GM18951 (cell line): ENCODE results near the gene RAX2.

Experiments used
- POLR2A ChIP-seq: IDR thresholded peaks from 4 replicates; pipeline ENCODE4 v1.6.1; 2011; ENCODE audit warnings: mild to moderate bottlenecking; ENCODE audit not compliant: insufficient read length, insufficient read depth; ENCODE audit errors: extremely low read depth
- in situ Hi-C: fragments of 300-500 bp; cut with MboI; formaldehyde crosslinking; loops from one replicate; pipeline ENCODE4 v1.12.0; 2022; ENCODE audit warnings: low sequenced_read_pairs, mixed read lengths, inconsistent platforms; ENCODE audit not compliant: unreplicated experiment

The RAX2 gene

DNA sequence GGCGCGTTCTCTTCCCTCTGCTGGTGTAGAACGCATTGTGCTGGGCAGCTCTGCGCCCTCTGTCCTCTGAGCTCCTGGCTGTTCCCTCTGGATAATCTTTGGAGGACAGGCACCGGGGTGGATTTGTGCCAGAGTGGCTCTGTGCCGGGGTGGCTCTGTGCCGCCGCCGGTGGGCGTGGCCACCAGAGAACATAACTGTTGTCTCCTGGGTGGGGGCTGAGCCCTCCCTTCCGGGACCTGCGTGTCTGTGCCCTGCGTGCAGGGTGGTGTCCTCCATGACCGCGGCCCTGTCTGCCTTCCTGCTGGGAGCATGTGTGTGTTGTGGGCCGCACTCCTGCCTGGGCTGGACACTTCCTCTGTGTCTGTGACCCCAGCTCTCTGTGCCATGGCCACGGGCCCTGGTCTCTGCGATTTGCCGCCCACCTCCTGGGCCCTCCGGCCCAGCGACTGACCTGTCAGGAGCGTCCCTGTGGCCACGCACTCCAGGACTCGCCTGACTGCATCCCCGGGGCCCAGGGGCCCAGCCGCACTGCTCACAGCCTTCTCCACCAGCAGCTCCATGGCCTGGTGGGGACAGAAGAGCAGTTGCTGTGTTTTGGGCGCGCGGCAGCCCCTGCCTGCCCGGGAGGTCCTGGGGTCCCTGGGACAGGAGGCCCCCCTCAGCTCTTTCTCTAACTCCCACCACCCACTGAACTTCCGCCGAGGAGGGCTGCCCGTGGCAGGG is 36.6 kb upstream of the RAX2 start:
- in situ Hi-C loops = no loop called here
- TF ChIP-seq POLR2A = no peak

DNA sequence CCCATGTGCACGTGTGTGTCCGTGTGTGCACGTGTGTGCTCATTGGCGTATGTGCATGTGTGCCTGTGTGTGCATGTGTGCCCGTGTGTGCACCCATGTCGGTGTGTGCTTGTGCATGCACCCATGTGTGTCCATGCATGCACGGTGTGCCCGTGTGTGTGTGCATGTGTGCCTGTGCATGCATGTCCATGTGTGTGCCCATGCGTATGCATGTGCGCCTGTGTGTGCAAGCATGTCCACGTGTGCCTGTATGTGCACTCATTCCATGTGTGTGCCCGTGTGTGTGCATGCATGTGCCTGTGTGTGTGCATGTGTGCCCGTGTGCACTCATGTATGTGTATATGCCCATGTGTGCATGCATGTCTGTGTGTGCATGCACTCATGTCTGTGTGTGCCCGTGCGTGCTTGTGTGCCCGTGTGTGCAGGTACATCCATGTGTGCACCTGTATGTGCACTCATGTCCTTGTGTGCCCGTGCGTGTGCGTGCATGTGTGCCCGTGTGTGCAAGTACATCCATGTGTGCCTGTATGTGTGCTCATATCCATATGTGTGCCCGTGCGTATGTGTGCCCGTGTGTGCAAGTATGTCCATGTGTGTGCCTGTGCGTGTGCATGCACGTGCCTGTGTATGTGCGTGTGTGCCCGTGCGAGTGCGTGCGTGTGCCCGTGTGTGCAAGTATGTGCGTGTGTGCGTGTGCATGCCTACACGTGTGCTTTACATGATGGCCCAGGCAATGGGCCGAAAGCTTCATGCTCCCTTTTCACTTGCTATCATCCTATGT is 35.7 kb upstream of the RAX2 start:
- no peak for TF ChIP-seq POLR2A
- in situ Hi-C loops = no loop called here

DNA sequence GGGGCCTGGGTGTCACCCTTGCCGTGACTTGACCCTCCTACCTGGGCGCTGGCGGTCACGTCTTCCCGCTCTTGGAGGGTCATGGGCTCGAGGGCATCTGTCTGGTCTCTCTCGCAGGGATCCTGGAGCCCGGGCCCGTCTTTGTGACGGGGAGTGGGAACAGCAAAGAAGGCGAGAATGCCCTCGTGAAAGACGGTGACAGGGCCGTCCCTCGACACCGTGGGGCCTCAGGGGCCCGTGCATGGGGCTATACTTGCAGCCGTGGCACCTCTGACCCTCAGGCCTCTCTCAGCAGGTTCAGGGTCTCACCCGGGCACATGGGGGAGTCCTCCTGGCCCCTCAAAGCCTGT is 35.1 kb upstream of the RAX2 start:
- in situ Hi-C loops = no loop called here
- TF ChIP-seq POLR2A = no peak

DNA sequence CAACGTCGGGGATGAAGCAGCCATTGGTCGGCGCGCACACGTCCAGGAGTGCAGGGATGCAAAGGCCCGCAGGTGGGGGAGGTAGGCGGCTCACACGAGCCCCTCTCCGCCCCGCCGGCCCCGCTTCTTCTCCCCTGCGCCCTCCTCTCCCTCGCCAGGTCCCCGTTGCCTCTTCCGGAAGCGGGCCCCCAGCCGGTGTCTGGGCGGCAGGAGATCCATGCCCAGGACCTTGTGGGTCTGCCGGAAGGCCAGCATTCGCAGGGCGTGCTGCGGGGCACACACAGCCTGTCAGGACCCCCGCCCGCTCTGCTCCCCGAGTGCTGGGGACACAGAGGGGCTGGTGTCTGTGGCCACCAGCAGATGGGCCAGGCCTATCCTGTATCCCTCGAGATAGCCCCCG is 33.8 kb upstream of the RAX2 start:
- in situ Hi-C loops = no loop called here
- no peak for TF ChIP-seq POLR2A

DNA sequence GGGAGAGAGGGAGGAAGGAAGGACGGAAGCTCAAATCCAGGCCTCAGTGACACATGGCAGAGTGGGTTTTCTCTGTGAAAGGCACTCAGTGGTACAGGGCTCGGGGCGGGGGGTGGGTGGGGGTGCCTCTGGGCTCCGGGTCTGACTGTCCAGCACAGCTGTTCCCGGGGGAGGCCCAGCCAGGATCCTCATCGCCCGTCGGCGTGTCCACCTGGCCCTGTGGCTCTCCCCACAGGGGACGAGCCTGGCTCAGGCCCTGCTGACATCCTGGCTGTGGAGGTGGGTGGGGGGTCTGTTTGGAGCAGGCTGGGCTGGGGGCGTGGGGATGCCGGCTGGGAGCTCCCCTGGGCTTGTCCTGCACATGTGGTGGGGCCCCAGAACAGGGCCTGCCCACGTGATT is 32.4 kb upstream of the RAX2 start:
- in situ Hi-C loops = no loop called here
- no peak for TF ChIP-seq POLR2A

DNA sequence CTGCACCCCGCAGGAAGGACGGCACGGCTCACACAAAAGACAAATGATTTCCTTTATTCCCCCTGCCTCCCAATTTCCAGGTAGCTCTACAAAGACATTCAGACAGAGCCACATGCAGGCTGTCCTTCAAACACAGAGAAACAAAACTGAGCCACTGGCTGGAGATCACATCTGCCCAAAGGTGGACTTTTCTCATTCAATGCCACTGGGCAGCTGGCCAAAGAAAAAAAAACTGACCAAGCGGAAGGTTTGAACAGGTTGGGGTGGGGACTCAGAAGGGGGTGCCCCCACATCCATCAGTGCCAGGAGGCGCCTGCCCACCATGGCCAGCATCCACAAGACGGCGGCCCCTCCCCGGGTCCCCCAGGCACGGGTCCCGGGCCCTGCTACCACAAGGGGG is 32.0 kb upstream of the RAX2 start:
- in situ Hi-C loops = no loop called here
- TF ChIP-seq POLR2A = no peak

DNA sequence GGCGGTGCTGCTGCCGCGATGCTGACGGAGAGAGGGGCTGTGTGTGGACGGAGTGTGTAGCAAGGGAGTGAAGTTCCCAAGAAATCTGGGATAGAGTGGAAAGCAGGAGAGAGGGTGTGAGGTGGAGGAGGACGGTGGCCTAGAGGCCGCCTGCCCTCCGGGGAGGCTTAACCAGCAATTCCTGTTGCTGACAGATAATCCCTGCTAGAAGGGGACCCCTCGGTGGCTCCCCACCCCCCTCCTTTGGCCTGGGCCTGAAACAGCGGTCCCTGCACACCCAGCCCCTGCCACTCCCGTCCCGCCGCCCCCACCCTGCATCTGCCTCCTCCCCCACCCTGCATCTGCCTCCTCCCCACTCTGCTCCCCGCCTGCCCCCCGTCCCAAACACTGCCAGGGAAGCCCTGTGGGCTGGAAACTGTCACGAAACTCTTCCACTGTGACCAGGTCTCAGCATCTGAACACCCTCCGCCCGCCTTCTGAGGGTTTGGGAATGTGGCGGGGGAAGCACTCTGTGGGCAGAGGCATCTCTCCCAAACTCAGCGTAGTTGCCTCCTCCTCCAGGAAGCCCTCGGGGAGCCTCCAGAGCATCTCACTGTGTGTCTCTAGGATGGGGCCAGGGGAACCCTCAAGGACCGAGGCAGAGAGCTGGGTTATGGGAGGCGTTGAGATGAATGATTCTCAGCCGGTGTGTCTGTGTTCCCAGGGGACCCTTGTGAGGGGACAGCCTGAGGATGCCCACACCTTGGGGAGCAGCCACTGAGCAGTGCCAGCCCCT is 31.3 kb upstream of the RAX2 start:
- no peak for TF ChIP-seq POLR2A
- in situ Hi-C loops = no loop called here

DNA sequence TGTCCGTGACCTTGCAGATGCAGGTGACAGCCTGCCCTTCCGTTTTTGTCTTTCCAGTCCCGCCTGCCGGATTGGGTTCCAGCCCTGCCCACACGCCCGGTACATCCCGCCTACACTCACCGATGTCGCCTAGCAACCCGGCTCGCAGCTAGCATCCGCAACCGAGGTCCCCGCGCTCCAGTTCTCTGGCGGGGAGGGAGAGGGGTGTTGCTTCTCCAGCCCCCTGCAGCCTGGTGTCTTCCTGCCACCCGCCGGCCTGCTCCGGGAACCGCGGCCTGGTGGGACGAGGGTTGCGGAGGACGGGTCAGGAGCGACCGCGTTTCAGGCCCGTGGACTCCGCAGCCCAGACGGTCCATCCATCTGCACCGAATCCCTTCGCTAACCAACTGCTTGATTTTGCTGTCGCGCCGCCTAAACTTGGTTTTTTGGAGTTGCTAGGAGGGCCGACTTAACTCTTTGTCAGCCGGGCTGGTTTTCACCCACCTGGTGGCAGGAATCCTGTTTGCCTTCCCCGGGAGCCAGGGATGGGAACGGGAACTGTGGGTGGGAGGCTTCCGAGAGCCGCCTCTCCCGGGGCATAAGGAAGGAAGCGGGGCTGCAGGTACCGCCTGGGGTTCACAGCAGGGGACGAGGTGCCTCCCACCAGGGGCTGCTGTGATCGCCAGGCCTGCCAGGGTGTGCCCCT is 29.5 kb upstream of the RAX2 start:
- in situ Hi-C loops = no loop called here
- no peak for TF ChIP-seq POLR2A

DNA sequence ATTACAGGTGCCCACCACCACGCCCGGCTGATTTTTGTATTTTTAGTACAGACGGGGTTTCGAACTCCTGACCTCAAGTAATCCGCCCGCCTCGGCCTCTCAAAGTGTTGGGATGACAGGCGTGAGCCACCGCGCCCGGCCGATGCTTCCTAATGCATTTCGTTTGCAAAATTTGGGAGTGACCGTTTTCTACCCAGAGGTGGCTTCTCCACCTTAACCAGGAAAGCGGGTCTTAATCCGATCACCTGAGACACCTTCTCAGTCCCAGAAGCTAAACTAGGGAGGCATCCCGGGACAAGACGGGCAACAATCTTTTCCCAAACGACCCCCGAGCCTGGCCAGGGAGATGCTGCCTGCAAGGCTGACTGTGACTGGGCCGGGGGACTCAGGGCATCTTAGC is 29.0 kb upstream of the RAX2 start:
- in situ Hi-C loops = no loop called here
- TF ChIP-seq POLR2A = no peak

DNA sequence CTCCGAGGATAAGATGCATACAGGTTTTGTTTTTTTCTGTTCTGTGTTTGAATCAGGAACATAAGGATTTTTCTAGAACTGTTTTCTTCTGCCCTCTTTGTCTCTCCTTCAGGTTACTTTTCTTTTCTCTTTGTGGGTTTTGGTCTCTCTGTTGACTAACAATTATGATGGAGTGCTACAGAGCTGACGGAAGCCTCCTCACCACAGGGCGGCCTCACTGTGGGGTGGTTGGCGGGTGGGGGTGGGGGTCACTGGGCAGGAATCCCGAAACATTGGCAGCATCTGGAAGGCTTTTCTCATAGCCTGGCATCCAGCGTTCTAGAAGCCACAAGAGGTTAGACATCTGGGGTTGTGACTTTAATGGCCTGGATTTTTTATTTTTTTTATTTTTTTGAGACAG is 26.1 kb upstream of the RAX2 start:
- TF ChIP-seq POLR2A = no peak
- in situ Hi-C loops = no loop called here

DNA sequence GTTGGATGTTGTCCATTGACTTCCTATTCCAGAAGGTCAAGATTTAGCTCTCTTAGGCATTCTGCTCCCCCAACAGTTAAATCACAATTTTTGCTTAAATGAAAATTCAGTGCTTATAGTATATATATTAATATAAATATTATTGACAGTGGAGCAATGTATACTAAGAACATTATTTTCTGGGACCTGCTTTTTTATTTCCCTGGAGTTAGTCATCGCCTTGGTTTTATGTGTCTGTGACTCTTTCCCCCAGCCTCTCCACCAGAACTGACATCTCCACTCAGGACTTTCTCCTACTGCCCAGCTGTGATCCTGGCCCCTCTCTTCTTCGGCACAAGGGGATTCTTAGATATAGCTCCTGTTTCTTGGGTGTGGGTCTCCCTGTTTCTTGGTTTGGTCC is 24.3 kb upstream of the RAX2 start:
- TF ChIP-seq POLR2A = no peak
- in situ Hi-C loops = no loop called here

DNA sequence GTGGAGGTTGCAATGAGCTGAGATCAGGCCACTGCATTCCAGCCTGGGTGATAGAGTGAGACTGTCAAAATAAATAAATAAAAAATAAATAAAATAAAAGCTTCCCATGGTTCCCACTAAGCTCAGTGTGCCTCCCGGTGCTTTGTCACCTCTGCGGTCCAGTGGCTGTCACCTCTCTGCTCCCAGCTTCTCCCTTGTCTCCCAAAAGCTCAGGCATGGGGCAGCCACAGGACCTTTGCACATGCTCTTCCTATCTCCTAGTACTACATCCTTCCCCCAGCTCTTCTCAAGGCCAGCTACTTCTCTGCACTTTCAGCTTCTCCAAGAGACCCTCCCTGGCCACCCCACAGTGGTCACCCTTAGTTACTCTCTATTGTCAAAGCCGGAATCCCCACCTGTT is 21.8 kb upstream of the RAX2 start:
- in situ Hi-C loops = no loop called here

DNA sequence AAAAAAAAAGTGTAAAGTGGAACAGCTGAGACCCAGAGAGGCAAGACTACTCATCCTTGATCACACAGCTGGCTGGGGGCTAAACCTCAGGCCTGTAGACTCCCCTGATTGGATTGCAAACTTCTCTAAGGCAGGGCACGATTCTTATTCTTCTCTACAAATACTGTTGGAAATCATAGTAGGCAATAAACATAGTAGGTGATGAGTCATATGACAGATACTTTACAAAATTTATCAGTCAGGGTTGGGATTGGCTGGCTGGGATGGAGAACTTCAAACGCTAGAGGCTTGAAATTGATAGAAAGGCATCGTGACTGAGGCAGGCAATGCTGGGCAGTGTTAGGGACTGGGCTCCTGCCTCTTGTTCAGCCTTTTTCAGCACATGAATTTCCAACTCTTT is 20.1 kb upstream of the RAX2 start:
- in situ Hi-C loops = no loop called here
- no peak for TF ChIP-seq POLR2A

More for the DNA sequence above, 21.8 kb upstream of the RAX2 start:
- no peak for TF ChIP-seq POLR2A
